Neutrophil (primary cell): Measurements from ENCODE around the gene FCER1G.

Source experiments
- H3K27ac ChIP-seq: fragments of 200-600 bp; sonication (generic); 2 replicates; pipeline ENCODE4 v1.5.1; 2016; ENCODE audit warnings: mild to moderate bottlenecking, moderate library complexity
- H3K27me3 ChIP-seq: fragments of 200-600 bp; sonication (generic); 2 replicates; pipeline ENCODE4 v1.6.0; 2016; ENCODE audit warnings: mild to moderate bottlenecking
- H3K36me3 ChIP-seq: fragments of 200-600 bp; sonication (generic); 2 replicates; pipeline ENCODE4 v1.5.1; 2017
- H3K4me1 ChIP-seq, 2 experiments: fragments of 200-600 bp in 1 of 2; sonication (generic) in 1 of 2; 1 replicate in 1 of 2; 2 replicates in 1 of 2; pipeline versions ENCODE4 v1.5.1 to v1.6.1; 2013 to 2016; ENCODE audit warnings: low read depth in 1 of 2, low read length in 1 of 2, mild to moderate bottlenecking in 1 of 2, moderate library complexity in 1 of 2; ENCODE audit not compliant: control insufficient read depth in 1 of 2, insufficient read depth in 1 of 2
- H3K4me3 ChIP-seq, 2 experiments: fragments of 200-600 bp in 1 of 2; sonication (generic) in 1 of 2; 1 replicate in 1 of 2; 2 replicates in 1 of 2; pipeline ENCODE4 v1.5.1; 2013 to 2016; ENCODE audit warnings: low read depth in 1 of 2, low read length in 1 of 2, mild to moderate bottlenecking in 1 of 2, moderate library complexity in 1 of 2
- H3K9me3 ChIP-seq: fragments of 200-600 bp; sonication (generic); 2 replicates; pipeline ENCODE4 v1.5.1; 2016
- TF ChIP-seq, protein P1 (sequence below): fragments of 200-600 bp; sonication (generic); IDR thresholded peaks from 2 replicates; pipeline ENCODE4 v1.5.1; 2016; ENCODE audit warnings: antibody characterized with exemption

The FCER1G gene

DNA sequence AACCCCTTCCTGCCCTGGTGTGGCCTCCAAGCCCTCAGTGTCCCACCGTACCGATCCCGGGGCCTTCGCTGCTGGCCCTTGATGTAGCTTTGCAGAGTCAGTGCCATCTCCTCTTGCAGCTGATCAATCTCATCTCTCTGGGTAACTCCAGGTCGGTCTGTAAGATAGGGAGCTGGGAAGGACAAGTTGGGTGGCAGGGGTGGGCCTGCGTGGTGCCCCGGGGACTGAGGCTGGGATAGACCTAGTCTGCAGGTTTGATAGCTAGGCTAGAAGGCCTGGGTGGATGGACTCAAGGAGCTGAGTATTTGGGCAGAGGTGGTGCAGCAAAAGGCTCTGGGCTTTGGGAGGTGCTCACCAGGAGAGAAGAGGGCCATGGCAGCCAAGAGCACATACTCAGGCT, 15.7 kb downstream of the FCER1G start:
- TF ChIP-seq, protein P1, sequence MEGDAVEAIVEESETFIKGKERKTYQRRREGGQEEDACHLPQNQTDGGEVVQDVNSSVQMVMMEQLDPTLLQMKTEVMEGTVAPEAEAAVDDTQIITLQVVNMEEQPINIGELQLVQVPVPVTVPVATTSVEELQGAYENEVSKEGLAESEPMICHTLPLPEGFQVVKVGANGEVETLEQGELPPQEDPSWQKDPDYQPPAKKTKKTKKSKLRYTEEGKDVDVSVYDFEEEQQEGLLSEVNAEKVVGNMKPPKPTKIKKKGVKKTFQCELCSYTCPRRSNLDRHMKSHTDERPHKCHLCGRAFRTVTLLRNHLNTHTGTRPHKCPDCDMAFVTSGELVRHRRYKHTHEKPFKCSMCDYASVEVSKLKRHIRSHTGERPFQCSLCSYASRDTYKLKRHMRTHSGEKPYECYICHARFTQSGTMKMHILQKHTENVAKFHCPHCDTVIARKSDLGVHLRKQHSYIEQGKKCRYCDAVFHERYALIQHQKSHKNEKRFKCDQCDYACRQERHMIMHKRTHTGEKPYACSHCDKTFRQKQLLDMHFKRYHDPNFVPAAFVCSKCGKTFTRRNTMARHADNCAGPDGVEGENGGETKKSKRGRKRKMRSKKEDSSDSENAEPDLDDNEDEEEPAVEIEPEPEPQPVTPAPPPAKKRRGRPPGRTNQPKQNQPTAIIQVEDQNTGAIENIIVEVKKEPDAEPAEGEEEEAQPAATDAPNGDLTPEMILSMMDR = no peak
- Histone ChIP-seq H3K9me3 (no peaks in the 10 kb centered on the region), H3K36me3 (peaks cover 22% of the 10 kb centered on the region)

DNA sequence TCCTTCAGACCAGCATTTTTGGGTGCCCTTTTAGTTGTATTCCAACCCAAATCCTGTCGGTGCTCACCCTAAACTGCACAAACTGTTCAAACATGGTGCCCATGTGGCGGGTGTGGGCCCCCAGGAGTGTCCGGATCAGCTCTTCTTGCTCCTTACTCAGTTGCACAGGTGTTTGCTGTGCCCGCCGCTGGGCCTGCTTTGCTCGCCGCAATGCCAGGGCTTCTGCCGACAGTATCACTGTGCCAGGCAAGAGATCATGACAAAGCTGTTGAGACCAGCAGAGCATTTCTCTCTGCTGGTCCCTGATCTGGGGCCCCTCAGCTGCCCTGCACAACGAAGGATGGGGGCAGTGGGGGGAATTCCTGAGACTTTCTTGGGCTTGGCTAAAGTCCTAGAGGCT, 18.0 kb downstream of the FCER1G start:
- no peak overlapping the region for H3K27ac ChIP-seq
- no peaks in the 10 kb centered on the region for H3K9me3 ChIP-seq
- TF ChIP-seq, protein P1 = no peak
- H3K4me1 ChIP-seq = peaks cover under 1 to 3% of the 10 kb centered on the region in 2 experiments
- peaks cover 22% of the 10 kb centered on the region for H3K36me3 ChIP-seq
- no peaks in the 10 kb centered on the region for H3K27me3 ChIP-seq
- H3K4me3 ChIP-seq = no peak overlapping the region

More for the DNA sequence above, 15.7 kb downstream of the FCER1G start:
- H3K27ac ChIP-seq = no peak overlapping the region
- H3K27me3 ChIP-seq = no peaks in the 10 kb centered on the region
- peaks cover 24 to 26% of the 10 kb centered on the region in 2 experiments for H3K4me1 ChIP-seq
- no peak overlapping the region for H3K4me3 ChIP-seq

DNA sequence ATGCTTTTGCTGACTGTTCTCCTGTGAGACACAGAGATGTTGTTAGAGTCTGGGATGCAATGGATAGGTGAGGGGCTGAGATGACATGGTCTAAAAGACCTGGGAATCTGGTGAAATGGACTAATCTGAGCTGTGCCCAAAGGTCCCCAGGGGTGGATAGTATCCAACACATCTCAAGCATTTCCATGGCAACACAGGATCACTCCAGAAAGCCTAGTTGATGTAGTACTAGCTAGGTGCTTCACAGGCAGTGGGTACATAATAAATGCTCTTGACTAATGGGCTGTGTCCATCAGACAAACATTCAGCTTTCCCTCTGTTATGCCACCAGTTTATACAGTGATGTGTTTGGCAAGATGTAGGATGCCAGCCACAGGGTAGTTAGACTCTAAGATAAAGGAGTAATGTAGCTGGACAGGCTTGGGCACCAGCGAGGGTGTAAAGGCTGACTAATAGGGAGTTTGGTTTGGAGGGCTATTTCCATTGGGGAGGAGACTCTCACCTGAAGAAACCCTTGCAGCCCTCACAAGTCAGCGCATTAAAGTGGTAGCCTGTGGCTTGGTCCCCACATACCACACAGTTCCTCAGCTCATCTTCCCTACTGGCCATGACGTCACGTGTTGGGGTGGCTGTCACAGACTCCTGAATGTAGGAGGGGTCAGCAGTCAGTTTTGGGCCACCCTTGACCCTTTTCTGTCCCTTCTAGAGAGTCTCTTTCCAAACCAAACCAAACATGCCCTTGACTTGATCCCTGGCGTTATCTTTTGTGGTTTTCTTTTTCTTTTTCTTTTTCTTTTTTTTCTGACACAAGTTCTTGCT, 21.1 kb downstream of the FCER1G start:
- H3K27ac ChIP-seq = no peak overlapping the region
- no peaks in the 10 kb centered on the region for H3K27me3 ChIP-seq
- TF ChIP-seq, protein P1 = no peak
- H3K36me3 ChIP-seq = no peaks in the 10 kb centered on the region
- H3K4me1 ChIP-seq = no peaks in the 10 kb centered on the region
- H3K4me3 ChIP-seq = no peak overlapping the region
- H3K9me3 ChIP-seq = no peaks in the 10 kb centered on the region

DNA sequence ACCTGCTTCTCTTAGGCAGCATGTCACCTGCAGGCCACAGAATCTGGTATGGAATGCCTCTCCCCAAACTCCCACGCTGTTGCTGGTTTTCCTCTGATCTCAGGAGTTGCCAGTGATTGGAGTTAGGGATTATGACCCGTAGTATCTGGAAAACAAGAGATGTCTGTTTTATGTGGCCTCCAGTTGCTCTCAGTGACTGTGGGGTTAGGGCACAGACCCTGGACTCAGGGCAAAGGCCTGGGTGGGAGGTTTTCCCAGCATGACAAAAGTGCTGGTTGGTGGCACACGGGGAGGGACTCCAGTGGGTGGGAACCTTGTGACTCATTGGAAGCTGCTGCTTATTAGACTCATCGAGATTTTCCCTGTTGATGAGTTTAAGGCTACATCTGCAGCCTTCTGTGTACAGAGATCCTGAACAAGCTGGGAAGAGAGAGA, 23.0 kb downstream of the FCER1G start, which contains the start of gene NR1I3:
TSS of gene NR1I3 (minus strand) at position 165 of the 435 bp plus-strand sequence. CDS start 1,638 bp downstream, outside the sequence.
- no peaks in the 10 kb centered on the region for H3K27me3 ChIP-seq
- H3K4me1 ChIP-seq = peaks cover 9 to 13% of the 10 kb centered on the region in 2 experiments
- no peak within 1 kb of the TSS for H3K27ac ChIP-seq
- TF ChIP-seq, protein P1 = no peak
- no peaks in the 10 kb centered on the region for H3K36me3 ChIP-seq
- H3K9me3 ChIP-seq = no peaks in the 10 kb centered on the region
- H3K4me3 ChIP-seq = no peak within 1 kb of the TSS

DNA sequence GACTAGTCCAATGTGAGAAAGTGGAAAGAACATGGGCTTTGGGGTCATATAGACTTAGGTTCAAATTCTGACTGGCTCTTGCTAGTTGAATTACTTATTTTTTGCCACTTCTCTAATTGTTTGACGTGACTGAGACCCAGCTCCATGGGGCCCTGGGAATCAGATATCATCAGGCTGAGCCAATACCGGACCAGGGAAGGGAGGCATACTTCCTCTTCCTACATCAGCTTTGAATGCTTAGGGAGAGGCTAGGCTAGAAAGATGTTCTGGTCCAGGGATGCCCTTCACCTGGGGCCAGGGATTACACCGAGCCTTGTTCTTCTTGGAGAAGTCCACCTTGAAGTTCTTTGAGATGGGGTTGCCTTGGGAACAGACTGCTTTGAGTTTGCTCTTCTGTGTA, 26.6 kb downstream of the FCER1G start:
- TF ChIP-seq, protein P1 = no peak
- peak overlapping the region; percentile 25 for H3K27ac ChIP-seq

More for the DNA sequence above, 26.6 kb downstream of the FCER1G start:
- Histone ChIP-seq H3K36me3 (no peaks in the 10 kb centered on the region), H3K4me1 (peaks cover 9 to 13% of the 10 kb centered on the region in 2 experiments), H3K9me3 (no peaks in the 10 kb centered on the region), H3K27me3 (no peaks in the 10 kb centered on the region), H3K4me3 (no peak overlapping the region)
